ENCODE measurements around the gene ATP6V0E1. TPM values are rescaled to one million over a fixed set of nuclear protein-coding genes. Genes with fewer than 3 reads are reported as not detected.

ATP6V0E1 gene
- total RNA-seq, 1 donor from 2014 or later: 103 TPM

GRCh38 chr5:173078878-173079277, 95.3 kb downstream of the ATP6V0E1 start:
- no peak for DNase-seq

Small RNA genes within 50 kb of the gene (small RNA-seq; reads per million reads assigned to genes)
- gene RF00019 (ENCODE audit: low replicate concordance) (not detected), gene SNORA74B (ENCODE audit: low replicate concordance) (17.2 reads per million, percentile 93 among the genes with 10 or more reads in this experiment)

Other genes starting within 250 kb of the ATP6V0E1 start
- 147 TPM for gene DUSP1, start 212.6 kb upstream of the ATP6V0E1 start, total RNA-seq
- 44.3 TPM for gene ERGIC1, start 149.5 kb upstream of the ATP6V0E1 start, total RNA-seq
- 18.2 TPM for gene RPL26L1, start 24.3 kb upstream of the ATP6V0E1 start, total RNA-seq
- gene CREBRF, start 72.6 kb downstream of the ATP6V0E1 start, total RNA-seq: 25.9 TPM
- gene BNIP1, start 160.8 kb downstream of the ATP6V0E1 start, total RNA-seq: 14.1 TPM